ENCODE measurements around the gene CFAP53.

DNA sequence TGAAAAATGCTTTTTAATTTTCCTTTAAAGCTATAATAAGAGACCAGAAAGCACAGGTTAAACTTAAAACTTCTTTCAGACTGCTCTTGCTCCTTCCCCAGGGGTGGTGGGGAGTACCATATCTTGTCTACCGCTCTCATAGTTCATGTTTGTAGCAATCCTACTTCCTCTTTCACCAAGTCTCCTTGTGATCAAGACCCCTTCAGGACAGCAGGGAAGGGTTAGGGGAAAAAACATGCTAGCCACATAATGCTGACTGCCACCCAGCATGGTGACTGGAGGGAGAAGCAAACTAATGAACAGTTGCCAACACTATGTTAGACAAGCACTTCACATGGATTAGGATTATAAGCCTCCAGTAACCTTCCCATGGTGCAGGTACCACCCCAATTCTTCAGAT lies 79.9 kb downstream of the CFAP53 start:
- TF ChIP-seq POLR2A (IDR thresholded peaks at IDR 0.05; ENCODE audit: low read length): no peak
- no peak for TF ChIP-seq GATA1 (IDR thresholded peaks at IDR 0.05; ENCODE audit: low read depth, low read length)
